Ovary (tissue), 10 donors: ENCODE results near the gene C4orf51. TPM values are rescaled to one million over a fixed set of nuclear protein-coding genes. Genes with fewer than 3 reads are reported as not detected.
"Not testable (repeated sequence)": the region's sequence is repeated elsewhere in the genome, so short reads cannot be mapped to it uniquely, and the experiment has no call there.

ENCODE experiments used
- DNase-seq, 5 donors: peaks; one replicate each; pipeline ENCODE4 v3.0.0-alpha.2; 2019 to 2020
- H3K27ac ChIP-seq, 2 donors: fragments of 200-600 bp; one replicate each; pipeline versions ENCODE4 v1.5.1 to v1.8.0; 2019 to 2022
- H3K27me3 ChIP-seq: fragments of 200-600 bp; one replicate; pipeline ENCODE4 v1.8.0; 2022
- H3K36me3 ChIP-seq: fragments of 200-600 bp; sonication (generic); one replicate; pipeline ENCODE4 v1.5.1; 2019
- H3K4me1 ChIP-seq: one replicate; pipeline ENCODE4 v1.8.1; 2013; ENCODE audit warnings: mild to moderate bottlenecking, moderate library complexity; ENCODE audit not compliant: insufficient read depth
- H3K4me3 ChIP-seq: fragments of 200-600 bp; sonication (generic); one replicate; pipeline ENCODE4 v1.5.1; 2017
- H3K9me3 ChIP-seq, 2 donors: fragments of 200-600 bp in 1 of 2; sonication (generic) in 1 of 2; one replicate each; pipeline versions ENCODE4 v1.5.1 to v1.8.1; 2013 to 2019; ENCODE audit warnings: mild to moderate bottlenecking in 1 of 2, moderate library complexity in 1 of 2
- CTCF ChIP-seq, 3 donors: fragments of 450-650 bp in 2 of 3; fragments of 200-600 bp in 1 of 3; IDR thresholded peaks; one replicate each; pipeline versions ENCODE4 v1.5.1 to v1.8.0; 2016 to 2022; ENCODE audit warnings: antibody characterized with exemption in 3 of 3, mild to moderate bottlenecking in 1 of 3
- EP300 ChIP-seq: sonication (generic); formaldehyde crosslinking; IDR thresholded peaks from one replicate; pipeline ENCODE4 v1.6.1; 2017; ENCODE audit warnings: antibody characterized with exemption
- POLR2A ChIP-seq: fragments of 450-650 bp; IDR thresholded peaks from one replicate; pipeline ENCODE4 v1.6.1; 2017; ENCODE audit warnings: antibody characterized with exemption, mild to moderate bottlenecking, moderate library complexity
- WGBS, 3 donors: extraction: QIAGEN DNeasy Blood & Tissue Kit in 1 of 3; methylation state at CpG; one replicate each; pipeline versions ENCODE4 v1.1.5 to v1.1.7; 2013 to 2017; 5-methylcytosine and 5-hydroxymethylcytosine counted together
- intact Hi-C, 4 donors: fragments of 100-400 bp; cut with DNase I; formaldehyde crosslinking; loops; one replicate each; pipeline versions ENCODE4 v1.11.0 to v1.15.1; 2022 to 2023
- long read RNA-seq, 3 donors: library from polyadenylated mRNA in 2 of 3; unstranded in 2 of 3; transcript quantifications; one replicate each; pipeline ENCODE4 v2.0.0 and lab custom pipeline, GENCODE V29; 2021 to 2026
- polyA plus RNA-seq, 2 donors: library from polyadenylated mRNA; stranded (reverse); fragments of 200-250 nt in 1 of 2; fragments of 350-450 nt in 1 of 2; fragmentation: Illumina TruSeq in 1 of 2; extraction: RNeasy Lipid Tissue Mini Kit (QIAGEN cat#74804) in 1 of 2; gene quantifications; one replicate each; pipeline ENCODE4 v1.2.3, GENCODE V29; 2013 to 2014
- total RNA-seq, 7 donors: library from RNA; depleted of rRNA in 2 of 7; stranded (reverse); fragments of >200 nt in 2 of 7; fragmentation: NEBNext Ultra II Directional in 3 of 7; extraction: Animal tissue kit (Norgen Biotek cat#: 25700) in 3 of 7; gene quantifications; one replicate each; pipeline versions ENCODE4 v1.1.0 to v1.2.4, GENCODE V29; 2016 to 2023
- donor health status: DM: no; HTN: no; CAD: no; lungs with moderate emphysema.
- donor health status: DM: no; HTN: no; CAD: no.
- donor health status: Bipolar disorder and iron deficiency.
- donor health status: DM: yes; HTN: yes; CAD: no.
- donor health status: DM: no; HTN: no; CAD: no.
- donor health status: DM: yes; HTN: yes; CAD: no.

Gene C4orf51
- total RNA-seq (not detected), polyA plus RNA-seq (not detected)
- long read RNA-seq, donor 1, partial matches to known transcripts = 0 of 2 reads
- long read RNA-seq, donor 1, other reads (novel, unspliced or antisense) = 2 of 2 reads
- long read RNA-seq, donor 2 = 0 reads
- long read RNA-seq, donor 3, partial matches to known transcripts = 0 of 1 reads
- long read RNA-seq, donor 3, other reads (novel, unspliced or antisense) = 1 of 1 reads

GRCh38 chr4:145679991-145680455 is at the start of gene C4orf51:
Gene C4orf51, plus strand, starts transcription at chr4:145680146. Its CDS starts 58 bp downstream, at chr4:145680204.
- Histone ChIP-seq H3K4me1 (no peaks in the 10 kb centered on the region), H3K4me3 (no peak within 1 kb of the TSS), H3K27me3 (no peaks in the 10 kb centered on the region), H3K36me3 (no peaks in the 10 kb centered on the region), H3K27ac (no peak within 1 kb of the TSS), H3K9me3 (no peaks in the 10 kb centered on the region)
- no peak for DNase-seq
- 25 to 39% (median 33%) methylated on average over 6 of the region's 6 CpGs for WGBS, 3 donors
- intact Hi-C loops = no loop called here
- TF ChIP-seq CTCF (IDR thresholded peaks at IDR 0.05) = no peak
- TF ChIP-seq POLR2A = no peak
- no peak for TF ChIP-seq EP300

GRCh38 chr4:145635117-145635516 is 44.8 kb upstream of the C4orf51 start:
- Histone ChIP-seq H3K9me3 (no peaks in the 10 kb centered on the region), H3K27ac (no peak overlapping the region), H3K36me3 (no peaks in the 10 kb centered on the region), H3K4me1 (no peaks in the 10 kb centered on the region), H3K4me3 (no peak overlapping the region), H3K27me3 (no peaks in the 10 kb centered on the region)
- whole genome bisulfite sequencing, 3 donors = 85 to 100% (median 90%) methylated on average over 1 of the region's 1 CpG
- no peak for DNase-seq
- intact Hi-C loops = no loop called here
- TF ChIP-seq POLR2A = no peak
- no peak for TF ChIP-seq EP300
- no peak for TF ChIP-seq CTCF (IDR thresholded peaks at IDR 0.05)

- H3K4me3 ChIP-seq = no peak overlapping the region
- TF ChIP-seq EP300 (no peak), CTCF (IDR thresholded peaks at IDR 0.05) (no peak), POLR2A (no peak)
- H3K27me3 ChIP-seq = no peaks in the 10 kb centered on the region
- intact Hi-C loops = no loop called here
- H3K27ac ChIP-seq = no peak overlapping the region
- no peaks in the 10 kb centered on the region for H3K9me3 ChIP-seq
- no peak for DNase-seq
- no peaks in the 10 kb centered on the region for H3K36me3 ChIP-seq
- no peaks in the 10 kb centered on the region for H3K4me1 ChIP-seq
Observed at GRCh38 chr4:145635630-145636029, 44.3 kb upstream of the C4orf51 start.

GRCh38 chr4:145639186-145639698 is 40.7 kb upstream of the C4orf51 start:
- intact Hi-C loops = no loop called here
- Histone ChIP-seq H3K4me3 (no peak overlapping the region), H3K9me3 (no peaks in the 10 kb centered on the region), H3K4me1 (no peaks in the 10 kb centered on the region), H3K27me3 (no peaks in the 10 kb centered on the region), H3K27ac (no peak overlapping the region), H3K36me3 (no peaks in the 10 kb centered on the region)
- WGBS, 3 donors = 87 to 90% (median 87%) methylated on average over 6 of the region's 6 CpGs
- TF ChIP-seq CTCF (IDR thresholded peaks at IDR 0.05) = no peak
- TF ChIP-seq POLR2A = no peak
- no peak for TF ChIP-seq EP300
- DNase-seq = no peak

GRCh38 chr4:145640236-145640635 is 39.7 kb upstream of the C4orf51 start:
- H3K36me3 ChIP-seq, H3K4me1 ChIP-seq, intact Hi-C loops, H3K27me3 ChIP-seq, H3K27ac ChIP-seq, H3K9me3 ChIP-seq, DNase-seq, H3K4me3 ChIP-seq: not testable (repeated sequence)
- WGBS, 3 donors = 40 to 62% (median 52%) methylated on average over 2 of the region's 2 CpGs
